GM20000 (cell line): Measurements from ENCODE around the gene ASGR1.

Experiments used
- DNase-seq: peaks from one replicate; pipeline ENCODE4 v3.0.0; 2012; ENCODE audit warnings: low spot score
- CTCF ChIP-seq: IDR thresholded peaks from 2 replicates; pipeline ENCODE4 v1.5.1; 2012; ENCODE audit warnings: mild to moderate bottlenecking, control low read depth; ENCODE audit errors: extremely low read depth, missing control alignments

Gene ASGR1

DNA sequence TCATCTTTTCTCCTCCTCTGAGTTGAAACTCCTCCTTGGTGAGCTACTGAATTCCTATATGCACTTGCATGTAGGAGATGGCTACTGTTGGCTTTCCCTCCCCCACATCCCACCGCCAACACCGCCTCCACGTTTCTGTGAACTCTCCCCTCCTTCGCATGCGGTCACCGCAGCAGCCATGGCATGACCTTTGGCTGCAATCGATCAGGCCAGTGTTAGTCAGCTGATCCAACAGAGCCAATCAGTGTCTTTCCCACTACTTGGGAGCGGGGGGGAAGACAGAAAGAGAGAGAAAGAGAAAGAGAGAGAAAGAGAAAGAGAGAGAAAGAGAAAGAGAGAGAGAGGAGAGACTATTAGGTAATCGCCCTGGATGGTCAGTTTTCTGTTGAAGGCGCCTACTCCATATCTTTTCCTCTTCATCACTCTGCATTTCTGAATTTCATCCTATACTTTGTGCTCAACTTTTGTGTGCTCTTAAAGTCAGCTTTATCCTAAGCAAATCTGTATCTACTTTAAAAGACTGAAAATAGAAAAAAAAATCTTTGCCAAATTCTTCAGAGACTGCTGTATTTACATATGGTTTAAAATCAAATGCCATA, 22.7 kb downstream of the ASGR1 start:
- no peak for DNase-seq
- TF ChIP-seq CTCF: no peak

DNA sequence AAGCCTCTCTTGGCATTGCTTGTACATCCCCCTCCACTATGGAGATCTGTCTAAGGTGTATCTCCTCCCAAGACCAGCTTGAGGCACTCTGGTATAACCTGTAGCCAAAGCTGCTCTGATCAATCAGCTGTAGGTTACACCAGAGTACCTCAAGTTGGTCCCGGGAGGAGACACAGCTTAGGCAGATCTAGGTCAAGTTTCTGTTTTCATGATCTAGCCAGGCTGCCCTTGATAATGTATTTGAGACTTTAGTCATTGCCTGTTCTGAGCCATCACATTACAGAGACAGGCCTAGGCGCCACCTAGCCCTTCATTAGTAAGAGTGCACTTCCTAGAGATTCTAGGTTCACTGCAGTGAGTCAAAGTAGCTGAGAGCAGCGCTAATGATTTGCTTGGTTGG, 31.4 kb downstream of the ASGR1 start:
- TF ChIP-seq CTCF: no peak
- no peak for DNase-seq

- DNase-seq: no peak
- no peak for TF ChIP-seq CTCF
Observed at GRCh38 chr17:7146115-7146514, 33.1 kb downstream of the ASGR1 start.

DNA sequence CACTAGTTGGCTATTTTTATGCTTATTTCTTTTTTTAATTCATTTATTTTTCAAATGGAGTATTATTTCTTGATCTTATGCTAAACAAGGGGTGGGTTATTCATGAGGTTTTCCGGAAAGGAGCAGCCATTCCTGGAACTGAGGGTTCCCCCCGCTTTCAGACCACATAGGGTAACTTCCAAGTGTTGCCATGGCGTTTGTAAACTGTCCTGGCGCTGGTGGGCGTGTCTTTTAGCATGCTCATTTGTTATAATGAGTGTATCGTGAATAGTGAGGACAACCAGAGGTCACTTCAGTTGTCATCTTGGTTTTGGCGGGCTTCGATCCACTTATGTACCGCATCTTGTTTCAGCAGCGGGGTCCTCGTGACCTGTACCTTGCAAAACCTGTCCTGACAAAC, 35.0 kb downstream of the ASGR1 start:
- DNase-seq: no peak
- no peak for TF ChIP-seq CTCF

GRCh38 chr17:7141824-7142223, 37.3 kb downstream of the ASGR1 start:
- no peak for TF ChIP-seq CTCF
- DNase-seq: no peak

- no peak for TF ChIP-seq CTCF
Observed at GRCh38 chr17:7139400-7139799, 39.8 kb downstream of the ASGR1 start.

DNA sequence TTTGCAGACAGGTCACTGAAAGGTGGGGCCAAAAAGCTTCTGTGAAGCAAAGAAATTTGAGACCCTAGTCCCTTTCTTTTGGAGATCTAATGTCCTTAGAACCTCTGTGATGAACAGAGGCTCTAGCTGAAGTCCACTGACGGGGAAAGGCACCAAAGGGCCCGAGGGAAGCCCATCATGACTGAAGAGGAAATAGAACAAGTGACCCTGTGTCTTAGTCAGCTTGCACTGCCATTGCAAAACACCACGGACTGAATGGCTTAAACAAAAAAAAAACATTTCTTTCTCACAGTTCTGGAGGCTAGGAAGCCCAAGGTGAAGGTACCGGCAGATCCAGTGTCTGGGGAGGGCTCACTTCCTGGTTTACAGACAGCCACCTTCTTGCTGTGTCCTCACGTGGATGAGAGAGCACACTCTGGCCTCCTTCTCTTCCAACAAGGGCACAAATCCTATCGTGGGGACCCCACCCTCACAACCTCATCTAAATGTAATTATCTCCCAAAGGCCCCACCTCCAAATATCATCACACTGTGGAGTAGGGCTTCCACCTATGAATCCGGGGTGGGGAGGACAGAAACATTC, 40.3 kb downstream of the ASGR1 start:
- no peak for TF ChIP-seq CTCF
- no peak for DNase-seq

More at GRCh38 chr17:7139400-7139799, 39.8 kb downstream of the ASGR1 start:
- no peak for DNase-seq
